ENCODE data around the gene LLGL1. TPM values are rescaled to one million over a fixed set of nuclear protein-coding genes. Genes with fewer than 3 reads are reported as not detected.
A peak's percentile ranks its signal among the peaks of the same experiment; 100 is the strongest.

The LLGL1 gene
- total and polyA plus RNA-seq, 9 donors, result 18.3 to 35.5 (median 28.7) TPM

- H3K4me3 ChIP-seq (ENCODE audit: low read length), result peak overlapping the region; percentile 72
- 19% methylated on average over 13 of the region's 18 CpGs for WGBS (ENCODE audit: insufficient coverage)
- no peak for DNase-seq
Observed at GRCh38 chr17:18257268-18257981, 32.0 kb downstream of the LLGL1 start.

GRCh38 chr17:18257982-18258355 lies 32.5 kb downstream of the LLGL1 start:
- Histone ChIP-seq H3K27ac (ENCODE audit: low read length) (peak overlapping the region; percentile 85), H3K36me3 (ENCODE audit: control insufficient read depth, insufficient read depth, low read length) (peaks cover 41% of the 10 kb centered on the region), H3K4me1 (ENCODE audit: control insufficient read depth, insufficient read depth, low read length) (peaks cover 48% of the 10 kb centered on the region), H3K9me3 (replicated peaks; ENCODE audit: control insufficient read depth, low read depth, low read length) (no peaks in the 10 kb centered on the region), H3K27me3 (ENCODE audit: control insufficient read depth, insufficient read depth, low read length) (no peaks in the 10 kb centered on the region), H3K4me3 (ENCODE audit: low read length) (peak overlapping the region; percentile 72)
- whole genome bisulfite sequencing (ENCODE audit: insufficient coverage), result 0% methylated on average over 9 of the region's 16 CpGs
- peak; percentile 74 for DNase-seq

More at GRCh38 chr17:18257268-18257981, 32.0 kb downstream of the LLGL1 start:
- Histone ChIP-seq H3K27me3 (ENCODE audit: control insufficient read depth, insufficient read depth, low read length) (no peaks in the 10 kb centered on the region), H3K36me3 (ENCODE audit: control insufficient read depth, insufficient read depth, low read length) (peaks cover 42% of the 10 kb centered on the region), H3K4me1 (ENCODE audit: control insufficient read depth, insufficient read depth, low read length) (peaks cover 44% of the 10 kb centered on the region), H3K27ac (ENCODE audit: low read length) (peak overlapping the region; percentile 85), H3K9me3 (replicated peaks; ENCODE audit: control insufficient read depth, low read depth, low read length) (no peaks in the 10 kb centered on the region)

- under 1% methylated on average over 67 of the region's 71 CpGs for whole genome bisulfite sequencing (ENCODE audit: insufficient coverage)
- H3K27me3 ChIP-seq (ENCODE audit: control insufficient read depth, insufficient read depth, low read length), result no peaks in the 10 kb centered on the region
- H3K36me3 ChIP-seq (ENCODE audit: control insufficient read depth, insufficient read depth, low read length), result peaks cover 41% of the 10 kb centered on the region
- peak within 1 kb of the TSS; percentile 85 for H3K27ac ChIP-seq (ENCODE audit: low read length)
- no peaks in the 10 kb centered on the region for H3K9me3 ChIP-seq (replicated peaks; ENCODE audit: control insufficient read depth, low read depth, low read length)
- H3K4me1 ChIP-seq (ENCODE audit: control insufficient read depth, insufficient read depth, low read length), result peaks cover 48% of the 10 kb centered on the region
- H3K4me3 ChIP-seq (ENCODE audit: low read length), result peak within 1 kb of the TSS; percentile 72
- DNase-seq, result peak; percentile 64
Observed at GRCh38 chr17:18258356-18259038, 33.1 kb downstream of the LLGL1 start, which contains the start of gene FLII. Gene FLII, minus strand, starts transcription at chr17:18258738. Its CDS starts 48 bp downstream, at chr17:18258690.

GRCh38 chr17:18259621-18260331 lies 34.3 kb downstream of the LLGL1 start:
- Histone ChIP-seq H3K4me3 (ENCODE audit: low read length) (peak overlapping the region; percentile 93), H3K9me3 (replicated peaks; ENCODE audit: control insufficient read depth, low read depth, low read length) (no peaks in the 10 kb centered on the region), H3K4me1 (ENCODE audit: control insufficient read depth, insufficient read depth, low read length) (peaks cover 48% of the 10 kb centered on the region), H3K27me3 (ENCODE audit: control insufficient read depth, insufficient read depth, low read length) (no peaks in the 10 kb centered on the region), H3K27ac (ENCODE audit: low read length) (peak overlapping the region; percentile 52), H3K36me3 (ENCODE audit: control insufficient read depth, insufficient read depth, low read length) (peaks cover 41% of the 10 kb centered on the region)
- WGBS (ENCODE audit: insufficient coverage), result 63% methylated on average over 16 of the region's 22 CpGs
- no peak for DNase-seq

- Histone ChIP-seq H3K9me3 (replicated peaks; ENCODE audit: control insufficient read depth, low read depth, low read length) (no peaks in the 10 kb centered on the region), H3K36me3 (ENCODE audit: control insufficient read depth, insufficient read depth, low read length) (peaks cover 41% of the 10 kb centered on the region), H3K4me1 (ENCODE audit: control insufficient read depth, insufficient read depth, low read length) (peaks cover 48% of the 10 kb centered on the region), H3K27me3 (ENCODE audit: control insufficient read depth, insufficient read depth, low read length) (no peaks in the 10 kb centered on the region), H3K4me3 (ENCODE audit: low read length) (peak within 1 kb of the TSS; percentile 93), H3K27ac (ENCODE audit: low read length) (peak within 1 kb of the TSS; percentile 75)
- peak; percentile 98 for DNase-seq
- WGBS (ENCODE audit: insufficient coverage), result under 1% methylated on average over 64 of the region's 72 CpGs
Observed at GRCh38 chr17:18260332-18261145, 35.1 kb downstream of the LLGL1 start, which contains the start of gene MIEF2. Gene MIEF2, plus strand, starts transcription at chr17:18260662. Its CDS starts 2,059 bp downstream, at chr17:18262721.

- Histone ChIP-seq H3K36me3 (ENCODE audit: control insufficient read depth, insufficient read depth, low read length) (peaks cover 38% of the 10 kb centered on the region), H3K27me3 (ENCODE audit: control insufficient read depth, insufficient read depth, low read length) (no peaks in the 10 kb centered on the region), H3K27ac (ENCODE audit: low read length) (peak overlapping the region; percentile 75), H3K4me1 (ENCODE audit: control insufficient read depth, insufficient read depth, low read length) (peaks cover 48% of the 10 kb centered on the region), H3K9me3 (replicated peaks; ENCODE audit: control insufficient read depth, low read depth, low read length) (no peaks in the 10 kb centered on the region), H3K4me3 (ENCODE audit: low read length) (peak overlapping the region; percentile 93)
- DNase-seq, result peak; percentile 59
- 2% methylated on average over 16 of the region's 16 CpGs for WGBS (ENCODE audit: insufficient coverage)
Observed at GRCh38 chr17:18261146-18261515, 35.7 kb downstream of the LLGL1 start.

- H3K36me3 ChIP-seq (ENCODE audit: control insufficient read depth, insufficient read depth, low read length), result peaks cover 32% of the 10 kb centered on the region
- no peak for DNase-seq
- 88% methylated on average over 3 of the region's 3 CpGs for WGBS (ENCODE audit: insufficient coverage)
- no peaks in the 10 kb centered on the region for H3K27me3 ChIP-seq (ENCODE audit: control insufficient read depth, insufficient read depth, low read length)
- H3K27ac ChIP-seq (ENCODE audit: low read length), result peak overlapping the region; percentile 75
- peaks cover 44% of the 10 kb centered on the region for H3K4me1 ChIP-seq (ENCODE audit: control insufficient read depth, insufficient read depth, low read length)
- no peaks in the 10 kb centered on the region for H3K9me3 ChIP-seq (replicated peaks; ENCODE audit: control insufficient read depth, low read depth, low read length)
- H3K4me3 ChIP-seq (ENCODE audit: low read length), result peak overlapping the region; percentile 93
Observed at GRCh38 chr17:18261659-18262058, 36.2 kb downstream of the LLGL1 start.

GRCh38 chr17:18262111-18262510 lies 36.7 kb downstream of the LLGL1 start:
- no peak for DNase-seq
- no peak overlapping the region for H3K4me3 ChIP-seq (ENCODE audit: low read length)
- H3K27me3 ChIP-seq (ENCODE audit: control insufficient read depth, insufficient read depth, low read length), result no peaks in the 10 kb centered on the region
- 77% methylated on average over 2 of the region's 2 CpGs for WGBS (ENCODE audit: insufficient coverage)
- H3K9me3 ChIP-seq (replicated peaks; ENCODE audit: control insufficient read depth, low read depth, low read length), result no peaks in the 10 kb centered on the region
- no peak overlapping the region for H3K27ac ChIP-seq (ENCODE audit: low read length)
- H3K4me1 ChIP-seq (ENCODE audit: control insufficient read depth, insufficient read depth, low read length), result peaks cover 39% of the 10 kb centered on the region
- H3K36me3 ChIP-seq (ENCODE audit: control insufficient read depth, insufficient read depth, low read length), result peaks cover 32% of the 10 kb centered on the region

- H3K9me3 ChIP-seq (replicated peaks; ENCODE audit: control insufficient read depth, low read depth, low read length), result no peaks in the 10 kb centered on the region
- 92% methylated on average over 9 of the region's 12 CpGs for WGBS (ENCODE audit: insufficient coverage)
- H3K4me1 ChIP-seq (ENCODE audit: control insufficient read depth, insufficient read depth, low read length), result peaks cover 34% of the 10 kb centered on the region
- H3K36me3 ChIP-seq (ENCODE audit: control insufficient read depth, insufficient read depth, low read length), result peaks cover 32% of the 10 kb centered on the region
- H3K27ac ChIP-seq (ENCODE audit: low read length), result no peak overlapping the region
- H3K27me3 ChIP-seq (ENCODE audit: control insufficient read depth, insufficient read depth, low read length), result no peaks in the 10 kb centered on the region
- DNase-seq, result no peak
- H3K4me3 ChIP-seq (ENCODE audit: low read length), result no peak overlapping the region
Observed at GRCh38 chr17:18262641-18263040, 37.2 kb downstream of the LLGL1 start.
